HG02588 (cell line): ENCODE measurements around the gene NRIP3.

Experiments
- ATAC-seq: cut with Tn5 transposase; IDR thresholded peaks from one replicate; pipeline ENCODE4 v1.9.1; 2021; ENCODE audit warnings: mild to moderate bottlenecking, moderate library complexity; ENCODE audit not compliant: unreplicated experiment

NRIP3 gene

GRCh38 chr11:8933931-8934330, 69.9 kb downstream of the NRIP3 start:
- no peak for ATAC-seq

GRCh38 chr11:8932564-8933180, 71.1 kb downstream of the NRIP3 start, which contains the start of gene C11orf16:
Gene C11orf16 (minus strand): TSS chr11:8932947. CDS start chr11:8932308, 639 bp downstream.
- no peak for ATAC-seq
